HL-60 (cell line): ENCODE measurements around the gene DCC.

Experiments used
- CTCF ChIP-seq: IDR thresholded peaks from one replicate; pipeline ENCODE4 v1.5.1; 2011; ENCODE audit warnings: low read length, control low read depth, inconsistent platforms; ENCODE audit not compliant: insufficient read depth
- POLR2AphosphoS5 ChIP-seq: IDR thresholded peaks from 2 replicates; pipeline ENCODE4 v1.6.1; 2012; ENCODE audit warnings: low read depth
- REST ChIP-seq: IDR thresholded peaks from 2 replicates; pipeline ENCODE4 v1.6.1; 2012; ENCODE audit warnings: low read depth; ENCODE audit not compliant: insufficient replicate concordance
- SPI1 ChIP-seq: IDR thresholded peaks from 2 replicates; pipeline ENCODE4 v1.6.1; 2012; ENCODE audit warnings: low read depth, mild to moderate bottlenecking, borderline replicate concordance

GRCh38 chr18:52510139-52510538 is 170.1 kb downstream of the DCC start:
- no peak for TF ChIP-seq CTCF
- no peak for TF ChIP-seq REST
- no peak for TF ChIP-seq POLR2AphosphoS5
- TF ChIP-seq SPI1: no peak
